DND-41 (cell line): Measurements from ENCODE around the gene FNDC7.

Source experiments
- ATAC-seq: fragments of 200-7000 bp; cut with Tn5 transposase; 3 replicates; pipeline ENCODE4 v1.9.1; 2021; ENCODE audit warnings: low read depth; ENCODE audit not compliant: insufficient read depth
- DNase-seq: peaks from one replicate; pipeline ENCODE4 v3.0.0-alpha.2; 2020
- H2AFZ ChIP-seq: 2 replicates; pipeline ENCODE4 v1.6.0; 2012; ENCODE audit warnings: low read depth, low read length
- H3K27ac ChIP-seq: 2 replicates; pipeline ENCODE4 v1.5.1; 2012; ENCODE audit warnings: low read length, inconsistent platforms
- H3K27me3 ChIP-seq: fragments of 200-600 bp; sonication (generic); 2 replicates; pipeline ENCODE4 v1.6.0; 2012; ENCODE audit warnings: low read length, mild to moderate bottlenecking, inconsistent platforms; ENCODE audit not compliant: insufficient read depth, poor library complexity
- H3K36me3 ChIP-seq: 2 replicates; pipeline ENCODE4 v1.5.1; 2012; ENCODE audit warnings: low read length, inconsistent platforms; ENCODE audit not compliant: insufficient read depth
- H3K4me1 ChIP-seq: 2 replicates; pipeline ENCODE4 v1.5.1; 2012; ENCODE audit warnings: mild to moderate bottlenecking, low read length; ENCODE audit not compliant: insufficient read depth
- H3K4me2 ChIP-seq: 2 replicates; pipeline ENCODE4 v1.6.0; 2012; ENCODE audit warnings: mild to moderate bottlenecking, moderate library complexity, low read length, inconsistent platforms; ENCODE audit not compliant: insufficient read depth
- H3K4me3 ChIP-seq, 2 experiments: fragments of 200-600 bp in 1 of 2; shearing (Covaris generic) in 1 of 2; 2 replicates each; pipeline ENCODE4 v1.5.1; 2012 to 2016; ENCODE audit warnings: inconsistent platforms in 2 of 2, low read length in 2 of 2, mild to moderate bottlenecking in 2 of 2, low read depth in 1 of 2, moderate library complexity in 1 of 2
- H3K79me2 ChIP-seq: 2 replicates; pipeline ENCODE4 v1.6.0; 2012; ENCODE audit warnings: low read length, inconsistent platforms; ENCODE audit not compliant: insufficient read depth
- H3K9ac ChIP-seq: 2 replicates; pipeline ENCODE4 v1.6.0; 2012; ENCODE audit warnings: low read depth, mild to moderate bottlenecking, inconsistent platforms, low read length, moderate library complexity
- H3K9me3 ChIP-seq: 2 replicates; pipeline ENCODE4 v1.5.1; 2012; ENCODE audit warnings: low read length, moderate library complexity, mild to moderate bottlenecking, inconsistent platforms; ENCODE audit not compliant: insufficient read depth, severe bottlenecking
- H4K20me1 ChIP-seq: 2 replicates; pipeline ENCODE4 v1.6.0; 2012; ENCODE audit warnings: low read length; ENCODE audit not compliant: insufficient read depth
- EZH2 ChIP-seq: IDR thresholded peaks from 3 replicates; pipeline ENCODE4 v1.6.1; 2012; ENCODE audit warnings: borderline replicate concordance, low read depth, mild to moderate bottlenecking, moderate library complexity, low read length, inconsistent platforms; ENCODE audit not compliant: severe bottlenecking
- TF ChIP-seq, protein P1 (sequence below): IDR thresholded peaks from 2 replicates; pipeline ENCODE4 v1.5.1; 2012; ENCODE audit warnings: borderline replicate concordance, low read length, moderate library complexity, mild to moderate bottlenecking; ENCODE audit not compliant: poor library complexity, severe bottlenecking; ENCODE audit errors: extremely low read depth

Gene FNDC7

DNA sequence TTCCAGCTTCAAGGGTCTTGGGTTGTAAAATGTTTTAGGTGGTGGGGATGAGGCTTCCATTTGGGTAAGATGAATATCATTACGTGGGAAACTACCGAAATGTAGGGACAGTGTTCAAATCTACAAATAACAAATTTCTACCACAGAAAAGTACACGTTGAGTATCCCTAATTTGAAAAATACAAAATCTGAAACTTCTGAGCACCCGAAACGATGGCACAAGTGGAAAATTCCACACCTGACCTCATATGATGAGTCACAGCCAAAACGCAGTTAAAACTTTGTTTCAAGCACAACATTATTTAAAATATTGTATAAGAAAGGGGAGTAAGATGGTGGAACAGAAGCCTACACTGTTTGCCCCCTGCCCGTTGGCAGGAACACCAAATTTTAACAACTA lies 43.0 kb upstream of the FNDC7 start:
- Histone ChIP-seq H3K27ac (no peak overlapping the region), H2AFZ (no peak overlapping the region), H3K27me3 (no peaks in the 10 kb centered on the region), H3K79me2 (no peaks in the 10 kb centered on the region), H3K4me3 (no peak overlapping the region), H3K36me3 (no peaks in the 10 kb centered on the region), H3K4me2 (no peak overlapping the region), H3K9ac (no peak overlapping the region), H3K9me3 (no peaks in the 10 kb centered on the region), H4K20me1 (no peaks in the 10 kb centered on the region), H3K4me1 (no peaks in the 10 kb centered on the region)
- DNase-seq (no peak), ATAC-seq (no peak)
- TF ChIP-seq EZH2, result no peak
- TF ChIP-seq, protein P1, sequence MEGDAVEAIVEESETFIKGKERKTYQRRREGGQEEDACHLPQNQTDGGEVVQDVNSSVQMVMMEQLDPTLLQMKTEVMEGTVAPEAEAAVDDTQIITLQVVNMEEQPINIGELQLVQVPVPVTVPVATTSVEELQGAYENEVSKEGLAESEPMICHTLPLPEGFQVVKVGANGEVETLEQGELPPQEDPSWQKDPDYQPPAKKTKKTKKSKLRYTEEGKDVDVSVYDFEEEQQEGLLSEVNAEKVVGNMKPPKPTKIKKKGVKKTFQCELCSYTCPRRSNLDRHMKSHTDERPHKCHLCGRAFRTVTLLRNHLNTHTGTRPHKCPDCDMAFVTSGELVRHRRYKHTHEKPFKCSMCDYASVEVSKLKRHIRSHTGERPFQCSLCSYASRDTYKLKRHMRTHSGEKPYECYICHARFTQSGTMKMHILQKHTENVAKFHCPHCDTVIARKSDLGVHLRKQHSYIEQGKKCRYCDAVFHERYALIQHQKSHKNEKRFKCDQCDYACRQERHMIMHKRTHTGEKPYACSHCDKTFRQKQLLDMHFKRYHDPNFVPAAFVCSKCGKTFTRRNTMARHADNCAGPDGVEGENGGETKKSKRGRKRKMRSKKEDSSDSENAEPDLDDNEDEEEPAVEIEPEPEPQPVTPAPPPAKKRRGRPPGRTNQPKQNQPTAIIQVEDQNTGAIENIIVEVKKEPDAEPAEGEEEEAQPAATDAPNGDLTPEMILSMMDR, result no peak

GRCh38 chr1:108670131-108670773 lies 42.5 kb upstream of the FNDC7 start:
- TF ChIP-seq EZH2, result no peak
- TF ChIP-seq, protein P1, result no peak
- no peaks in the 10 kb centered on the region for H3K79me2 ChIP-seq
- H3K27me3 ChIP-seq, result no peaks in the 10 kb centered on the region
- DNase-seq, result no peak
- no peak overlapping the region for H3K27ac ChIP-seq
- H3K4me1 ChIP-seq, result no peaks in the 10 kb centered on the region
- H2AFZ ChIP-seq, result no peak overlapping the region
- no peaks in the 10 kb centered on the region for H3K36me3 ChIP-seq
- ATAC-seq, result no peak
- H3K9ac ChIP-seq, result no peak overlapping the region
- no peak overlapping the region for H3K4me2 ChIP-seq
- H3K4me3 ChIP-seq, result no peak overlapping the region
- no peaks in the 10 kb centered on the region for H3K9me3 ChIP-seq
- H4K20me1 ChIP-seq, result no peaks in the 10 kb centered on the region

DNA sequence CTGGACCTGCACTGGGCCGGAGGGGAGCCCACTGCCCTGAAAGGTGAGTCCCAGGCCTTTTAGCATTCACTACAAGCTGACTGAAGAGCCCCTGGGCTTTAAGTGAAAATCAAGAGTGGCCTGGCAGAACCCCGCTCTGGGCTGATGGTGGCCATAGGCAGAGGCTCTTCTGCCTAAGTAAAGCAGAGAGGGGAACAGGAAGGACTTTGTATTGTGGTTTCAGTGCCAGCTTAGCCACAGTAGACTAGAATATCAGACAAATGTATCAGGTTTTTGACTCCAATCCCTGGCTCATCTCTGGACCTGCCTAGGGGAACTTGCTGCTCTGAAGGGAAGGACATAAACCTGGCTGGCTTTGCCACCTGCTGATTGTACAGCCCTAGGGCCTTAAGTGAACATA lies 41.6 kb upstream of the FNDC7 start:
- Histone ChIP-seq H3K27ac (no peak overlapping the region), H3K9me3 (no peaks in the 10 kb centered on the region), H3K79me2 (no peaks in the 10 kb centered on the region), H3K9ac (no peak overlapping the region), H4K20me1 (no peaks in the 10 kb centered on the region), H3K36me3 (no peaks in the 10 kb centered on the region), H3K27me3 (no peaks in the 10 kb centered on the region), H3K4me2 (no peak overlapping the region), H3K4me3 (no peak overlapping the region), H2AFZ (no peak overlapping the region), H3K4me1 (no peaks in the 10 kb centered on the region)
- ATAC-seq (no peak), DNase-seq (no peak)
- no peak for TF ChIP-seq EZH2
- TF ChIP-seq, protein P1, result no peak

DNA sequence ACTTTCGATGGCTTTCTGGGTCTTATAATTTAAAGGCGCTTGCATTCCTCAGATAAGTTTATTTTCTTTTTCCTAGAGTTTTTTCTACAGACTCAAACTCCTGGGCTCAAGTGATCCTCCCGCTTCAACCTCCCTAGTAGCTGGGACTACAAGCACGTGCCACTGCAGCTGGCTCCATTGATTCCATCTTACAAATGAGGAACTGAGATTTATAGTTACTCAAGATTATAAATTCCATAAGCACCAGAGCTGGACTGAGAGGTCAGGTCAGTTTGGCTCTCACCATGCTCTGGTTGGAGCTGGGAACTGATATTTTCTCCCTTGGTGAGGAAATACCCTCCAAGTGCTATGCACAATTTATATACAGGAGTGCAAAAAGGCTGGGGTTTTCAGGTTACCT lies 34.0 kb upstream of the FNDC7 start:
- Histone ChIP-seq H4K20me1 (no peaks in the 10 kb centered on the region), H3K79me2 (no peaks in the 10 kb centered on the region), H3K4me2 (no peak overlapping the region), H3K27ac (no peak overlapping the region), H3K9me3 (no peaks in the 10 kb centered on the region), H3K4me3 (no peak overlapping the region), H3K4me1 (no peaks in the 10 kb centered on the region; the same call in 1 of the 2 replicates), H2AFZ (no peak overlapping the region), H3K36me3 (no peaks in the 10 kb centered on the region), H3K9ac (no peak overlapping the region), H3K27me3 (peaks cover 4% of the 10 kb centered on the region)
- no peak for ATAC-seq
- no peak for DNase-seq
- TF ChIP-seq, protein P1, result no peak
- no peak for TF ChIP-seq EZH2
